HG02623 (cell line): ENCODE data around the gene VOPP1.

Source experiments
- ATAC-seq: cut with Tn5 transposase; IDR thresholded peaks from one replicate; pipeline ENCODE4 v1.9.1; 2021; ENCODE audit warnings: moderate library complexity; ENCODE audit not compliant: unreplicated experiment

VOPP1 gene

GRCh38 chr7:55533050-55533728 lies 39.1 kb downstream of the VOPP1 start:
- peak; percentile 44 for ATAC-seq

GRCh38 chr7:55532150-55532917 lies 40.0 kb downstream of the VOPP1 start:
- ATAC-seq = peak; percentile 16

GRCh38 chr7:55531536-55531935 lies 40.8 kb downstream of the VOPP1 start:
- no peak for ATAC-seq

- no peak for ATAC-seq
These were observed 45.0 kb downstream of the VOPP1 start for GRCh38 chr7:55527307-55527706.

- ATAC-seq = peak; percentile 35
These were observed 45.5 kb downstream of the VOPP1 start for GRCh38 chr7:55526770-55527169.

GRCh38 chr7:55526329-55526728 lies 46.0 kb downstream of the VOPP1 start:
- ATAC-seq = no peak

GRCh38 chr7:55524558-55525310 lies 47.6 kb downstream of the VOPP1 start:
- no peak for ATAC-seq

- ATAC-seq = no peak
These were observed 48.9 kb downstream of the VOPP1 start for GRCh38 chr7:55523366-55523765.

- no peak for ATAC-seq
These were observed 50.1 kb downstream of the VOPP1 start for GRCh38 chr7:55521917-55522902.

- no peak for ATAC-seq
These were observed 50.8 kb downstream of the VOPP1 start for GRCh38 chr7:55521512-55521911.

GRCh38 chr7:55520426-55521140 lies 51.7 kb downstream of the VOPP1 start:
- ATAC-seq = no peak

GRCh38 chr7:55518836-55519235 lies 53.5 kb downstream of the VOPP1 start:
- no peak for ATAC-seq

GRCh38 chr7:55517936-55518689 lies 54.2 kb downstream of the VOPP1 start:
- no peak for ATAC-seq

- ATAC-seq = peak; percentile 61
These were observed 55.1 kb downstream of the VOPP1 start for GRCh38 chr7:55517191-55517633.

- ATAC-seq = no peak
These were observed 55.9 kb downstream of the VOPP1 start for GRCh38 chr7:55516409-55516808.

- peak; percentile 57 for ATAC-seq
These were observed 56.6 kb downstream of the VOPP1 start for GRCh38 chr7:55515569-55516279.

GRCh38 chr7:55514546-55515265 lies 57.6 kb downstream of the VOPP1 start:
- no peak for ATAC-seq

- ATAC-seq = no peak
These were observed 58.4 kb downstream of the VOPP1 start for GRCh38 chr7:55513868-55514267.
